NCI-H146 (cell line): ENCODE measurements around the gene MYBPC2.
A peak's percentile ranks its signal among the peaks of the same experiment; 100 is the strongest.

ENCODE experiments used
- DNase-seq: peaks from one replicate; lab custom pipeline; 2025; lab: John Stamatoyannopoulos, UW

MYBPC2 gene

GRCh38 chr19:50500753-50501151, 68.1 kb downstream of the MYBPC2 start:
- DNase-seq = no peak

GRCh38 chr19:50501186-50501567, 68.5 kb downstream of the MYBPC2 start:
- no peak for DNase-seq

GRCh38 chr19:50501568-50502475, 69.1 kb downstream of the MYBPC2 start:
- DNase-seq = no peak

GRCh38 chr19:50505856-50506611, 73.3 kb downstream of the MYBPC2 start:
- DNase-seq = no peak

- no peak for DNase-seq
Observed at GRCh38 chr19:50506700-50507099, 74.0 kb downstream of the MYBPC2 start.

- DNase-seq = no peak
Observed at GRCh38 chr19:50507376-50507775, 74.7 kb downstream of the MYBPC2 start.

GRCh38 chr19:50508843-50509190, 76.1 kb downstream of the MYBPC2 start:
- DNase-seq = no peak

- DNase-seq = no peak
Observed at GRCh38 chr19:50509366-50509765, 76.7 kb downstream of the MYBPC2 start.

- no peak for DNase-seq
Observed at GRCh38 chr19:50510121-50510670, 77.5 kb downstream of the MYBPC2 start.

GRCh38 chr19:50510700-50511068, 78.0 kb downstream of the MYBPC2 start:
- DNase-seq = peak; percentile 97

GRCh38 chr19:50511069-50511822, 78.6 kb downstream of the MYBPC2 start, which contains the start of gene JOSD2:
TSS of gene JOSD2 (minus strand) at chr19:50511191. CDS start at chr19:50510431, 760 bp downstream.
- DNase-seq = peak; percentile 100

GRCh38 chr19:50512112-50512998, 79.7 kb downstream of the MYBPC2 start:
- DNase-seq = peak; percentile 16

GRCh38 chr19:50512999-50513745, 80.5 kb downstream of the MYBPC2 start:
- DNase-seq = no peak

GRCh38 chr19:50513746-50514345, 81.2 kb downstream of the MYBPC2 start, which contains the start of gene ASPDH:
TSS of gene ASPDH (minus strand) at chr19:50513913. CDS start at chr19:50513823, 90 bp downstream.
- peak; percentile 48 for DNase-seq

GRCh38 chr19:50514346-50515167, 81.9 kb downstream of the MYBPC2 start:
- peak; percentile 77 for DNase-seq

- no peak for DNase-seq
Observed at GRCh38 chr19:50515168-50515561, 82.5 kb downstream of the MYBPC2 start.
